Testis (tissue), 2 donors: ENCODE results near the gene ABCA4.

Source experiments
- CTCF ChIP-seq, 3 experiments: fragments of 450-650 bp in 2 of 3; fragments of 200-600 bp in 1 of 3; sonication (generic) in 1 of 3; IDR thresholded peaks; one replicate each; pipeline ENCODE4 v1.5.1; 2016 to 2019; ENCODE audit warnings: antibody characterized with exemption in 3 of 3, mild to moderate bottlenecking in 2 of 3, moderate library complexity in 1 of 3
- POLR2A ChIP-seq: fragments of 450-650 bp; IDR thresholded peaks from one replicate; pipeline ENCODE4 v1.6.1; 2017; ENCODE audit warnings: antibody characterized with exemption, mild to moderate bottlenecking, moderate library complexity

- TF ChIP-seq POLR2A, result no peak
- no peak for TF ChIP-seq CTCF (IDR thresholded peaks at IDR 0.05)
Measured at GRCh38 chr1:94154989-94155388, 34.0 kb upstream of the ABCA4 start.
